CD4-positive, alpha-beta T cell (primary cell): Measurements from ENCODE around the gene FAM149A. TPM values are rescaled to one million over a fixed set of nuclear protein-coding genes. Genes with fewer than 3 reads are reported as not detected.

ENCODE experiments used
- ATAC-seq: fragments of 200-7000 bp; cut with Tn5 transposase; one replicate; pipeline ENCODE4 v1.10.0; 2022; ENCODE audit warnings: mild to moderate bottlenecking; ENCODE audit not compliant: poor library complexity
- CTCF ChIA-PET: fragments of 350-600 bp; sonication (Branson Sonifier 250); formaldehyde crosslinking; loops from one replicate; lab custom pipeline; 2021; ENCODE audit warnings: antibody characterized with exemption, inconsistent platforms; lab: Charles Lee
- POLR2A ChIA-PET: fragments of 350-600 bp; sonication (Branson Sonifier 250); formaldehyde crosslinking; loops from one replicate; lab custom pipeline; 2021; ENCODE audit warnings: antibody characterized with exemption, inconsistent platforms; lab: Charles Lee
- DNase-seq, 14 experiments: peaks; one replicate each; pipeline ENCODE4 v3.0.0-alpha.2; 2013 to 2020; ENCODE audit warnings: mixed read lengths in 2 of 14
- H3K27ac ChIP-seq, 2 donors: one replicate each; pipeline versions ENCODE4 v1.5.1 to v1.7.0; 2013; ENCODE audit warnings: low read length in 2 of 2, low read depth in 1 of 2, mild to moderate bottlenecking in 1 of 2
- H3K27me3 ChIP-seq, 2 experiments: 1 replicate in 1 of 2; 2 replicates in 1 of 2; pipeline versions ENCODE4 v1.6.1 to v1.7.0; 2013; ENCODE audit warnings: low read length in 2 of 2, control low read depth in 1 of 2, mild to moderate bottlenecking in 1 of 2, moderate library complexity in 1 of 2; ENCODE audit not compliant: insufficient read depth in 2 of 2, control insufficient read depth in 1 of 2
- H3K36me3 ChIP-seq: one replicate; pipeline ENCODE4 v1.6.1; 2013; ENCODE audit warnings: low read length, control low read depth; ENCODE audit not compliant: insufficient read depth
- H3K4me1 ChIP-seq: one replicate; pipeline ENCODE4 v1.6.1; 2013; ENCODE audit warnings: low read length, control low read depth; ENCODE audit not compliant: insufficient read depth
- H3K4me3 ChIP-seq: one replicate; pipeline ENCODE4 v1.5.1; 2013; ENCODE audit warnings: mild to moderate bottlenecking, low read length, moderate library complexity
- H3K9me3 ChIP-seq, 2 experiments: 1 replicate in 1 of 2; 2 replicates in 1 of 2; pipeline versions ENCODE4 v1.6.1 to v1.7.0; 2013; ENCODE audit warnings: low read length in 2 of 2, mild to moderate bottlenecking in 2 of 2, control low read depth in 1 of 2, moderate library complexity in 1 of 2; ENCODE audit not compliant: control insufficient read depth in 1 of 2, insufficient read depth in 1 of 2
- H3K27ac Mint-ChIP-seq: one replicate; pipeline ENCODE4 v1.8.0; 2020; ENCODE audit warnings: mixed read lengths
- H3K27me3 Mint-ChIP-seq: one replicate; pipeline ENCODE4 v1.8.0; 2021; ENCODE audit warnings: mixed read lengths
- H3K36me3 Mint-ChIP-seq: one replicate; pipeline ENCODE4 v1.8.0; 2021; ENCODE audit warnings: low read depth, mixed read lengths
- H3K4me1 Mint-ChIP-seq: one replicate; pipeline ENCODE4 v1.8.0; 2021; ENCODE audit warnings: low read depth, mixed read lengths
- H3K4me3 Mint-ChIP-seq: one replicate; pipeline ENCODE4 v1.8.0; 2020; ENCODE audit warnings: mild to moderate bottlenecking, mixed read lengths
- H3K9me3 Mint-ChIP-seq: one replicate; pipeline ENCODE4 v1.8.0; 2020; ENCODE audit warnings: mixed read lengths
- intact Hi-C, 2 experiments: fragments of 100-400 bp; cut with DNase I in 1 of 2; cut with micrococcal nuclease in 1 of 2; formaldehyde crosslinking; loops; one replicate each; pipeline versions ENCODE4 v1.15.1 to v1.9.0; 2023 to 2025; cut with DNase I, micrococcal nuclease
- total RNA-seq, 174 experiments: library from RNA in 2 of 174; stranded (reverse) in 2 of 174; gene quantifications; one replicate each; pipeline ENCODE4 v1.2.3 and lab custom pipeline; 2021 to 2026
- TF ChIP-seq, protein P1 (sequence below): fragments of 200-600 bp; IDR thresholded peaks from one replicate; pipeline ENCODE4 v1.8.0; 2022; ENCODE audit warnings: antibody characterized with exemption, mild to moderate bottlenecking

FAM149A gene
- total RNA-seq, 2 experiments from 2014 or later, result 0.61 to 1.1 TPM

DNA sequence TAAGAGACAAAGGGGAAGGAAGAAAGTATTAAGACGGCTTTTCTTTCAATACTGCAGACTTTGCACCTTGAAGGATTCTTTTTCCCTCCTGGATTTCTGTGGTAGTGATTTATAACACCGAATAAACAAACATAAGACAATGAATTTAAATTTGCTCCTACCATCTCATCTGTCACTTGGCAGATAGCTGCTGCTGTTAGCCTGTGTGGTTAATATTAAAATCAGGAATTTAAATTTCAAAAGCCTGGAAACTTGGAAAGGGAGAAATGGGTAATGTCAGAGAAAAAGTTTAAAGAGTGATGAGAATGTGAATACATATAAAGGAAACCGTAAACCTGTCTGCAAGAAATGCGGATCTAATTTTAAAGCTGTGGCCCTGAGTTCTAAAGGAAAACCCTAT, 3.4 kb downstream of the FAM149A start:
- Mint-ChIP-seq H3K27ac (no peak overlapping the region), H3K27me3 (peaks cover 57% of the 10 kb centered on the region), H3K36me3 (no peaks in the 10 kb centered on the region), H3K4me3 (no peak overlapping the region), H3K9me3 (no peaks in the 10 kb centered on the region), H3K4me1 (peaks cover 13% of the 10 kb centered on the region)
- intact Hi-C loops, result no loop called here
- Histone ChIP-seq H3K4me3 (no peak overlapping the region), H3K9me3 (no peaks in the 10 kb centered on the region), H3K27me3 (peaks cover 14 to 44% of the 10 kb centered on the region in 2 experiments), H3K36me3 (no peaks in the 10 kb centered on the region), H3K27ac (no peak overlapping the region), H3K4me1 (peaks cover 13% of the 10 kb centered on the region)
- ATAC-seq (no peak), DNase-seq (no peak)
- TF ChIP-seq, protein P1, sequence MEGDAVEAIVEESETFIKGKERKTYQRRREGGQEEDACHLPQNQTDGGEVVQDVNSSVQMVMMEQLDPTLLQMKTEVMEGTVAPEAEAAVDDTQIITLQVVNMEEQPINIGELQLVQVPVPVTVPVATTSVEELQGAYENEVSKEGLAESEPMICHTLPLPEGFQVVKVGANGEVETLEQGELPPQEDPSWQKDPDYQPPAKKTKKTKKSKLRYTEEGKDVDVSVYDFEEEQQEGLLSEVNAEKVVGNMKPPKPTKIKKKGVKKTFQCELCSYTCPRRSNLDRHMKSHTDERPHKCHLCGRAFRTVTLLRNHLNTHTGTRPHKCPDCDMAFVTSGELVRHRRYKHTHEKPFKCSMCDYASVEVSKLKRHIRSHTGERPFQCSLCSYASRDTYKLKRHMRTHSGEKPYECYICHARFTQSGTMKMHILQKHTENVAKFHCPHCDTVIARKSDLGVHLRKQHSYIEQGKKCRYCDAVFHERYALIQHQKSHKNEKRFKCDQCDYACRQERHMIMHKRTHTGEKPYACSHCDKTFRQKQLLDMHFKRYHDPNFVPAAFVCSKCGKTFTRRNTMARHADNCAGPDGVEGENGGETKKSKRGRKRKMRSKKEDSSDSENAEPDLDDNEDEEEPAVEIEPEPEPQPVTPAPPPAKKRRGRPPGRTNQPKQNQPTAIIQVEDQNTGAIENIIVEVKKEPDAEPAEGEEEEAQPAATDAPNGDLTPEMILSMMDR, result no peak
- CTCF ChIA-PET, result no interaction called here
- POLR2A ChIA-PET, result no interaction called here

DNA sequence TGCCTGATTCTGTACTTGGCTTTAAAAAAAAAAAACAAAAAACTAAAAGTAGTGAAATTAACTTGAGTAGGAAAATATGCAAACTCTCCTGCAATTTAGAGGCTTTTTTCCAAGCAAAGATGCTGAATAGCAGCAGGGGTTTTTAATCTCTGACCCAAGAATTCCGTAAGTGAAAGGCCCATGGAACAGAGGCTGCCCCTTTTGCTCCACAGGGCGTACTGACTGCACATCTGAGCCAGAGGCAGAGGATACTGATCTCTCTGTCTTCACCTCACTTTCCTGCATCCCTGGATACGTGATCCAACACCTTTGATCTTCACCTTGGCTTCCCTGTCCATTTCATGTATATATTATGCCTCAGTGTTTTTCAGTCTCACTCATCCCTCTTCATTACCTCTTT, 3.9 kb downstream of the FAM149A start:
- DNase-seq (no peak), ATAC-seq (no peak)
- Mint-ChIP-seq H3K27ac (no peak overlapping the region), H3K9me3 (no peaks in the 10 kb centered on the region), H3K27me3 (peaks cover 52% of the 10 kb centered on the region), H3K4me1 (peaks cover 13% of the 10 kb centered on the region), H3K4me3 (no peak overlapping the region), H3K36me3 (no peaks in the 10 kb centered on the region)
- no peaks in the 10 kb centered on the region for H3K36me3 ChIP-seq
- ChIA-PET CTCF (no interaction called here), POLR2A (no interaction called here)
- intact Hi-C loops, result no loop called here
- H3K9me3 ChIP-seq, result no peaks in the 10 kb centered on the region
- no peak overlapping the region for H3K27ac ChIP-seq
- TF ChIP-seq, protein P1, result no peak
- H3K27me3 ChIP-seq, result peaks cover 14 to 44% of the 10 kb centered on the region in 2 experiments
- no peak overlapping the region for H3K4me3 ChIP-seq
- H3K4me1 ChIP-seq, result peaks cover 13% of the 10 kb centered on the region

DNA sequence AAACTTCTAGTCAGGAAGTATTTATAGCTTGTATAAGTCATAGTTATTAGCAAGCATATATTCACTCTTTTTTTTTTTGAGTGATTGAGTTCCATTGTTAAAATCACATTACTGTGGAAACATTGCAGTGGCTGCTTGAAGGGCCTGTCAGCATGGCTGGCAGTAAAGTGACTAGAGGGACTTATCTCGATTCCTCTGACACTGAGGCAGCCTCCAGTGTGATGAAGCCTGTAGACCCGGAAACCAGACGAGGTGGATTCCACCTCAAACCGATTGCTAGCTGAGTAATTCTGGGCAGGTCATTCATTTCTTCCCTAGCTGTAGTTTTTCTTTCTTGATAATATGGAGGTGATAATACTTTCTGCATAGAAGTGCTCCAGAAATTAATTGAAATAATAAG, 4.7 kb downstream of the FAM149A start:
- H3K4me1 ChIP-seq, result peaks cover 11% of the 10 kb centered on the region
- Mint-ChIP-seq H3K27ac (no peak overlapping the region), H3K36me3 (no peaks in the 10 kb centered on the region), H3K9me3 (no peaks in the 10 kb centered on the region), H3K4me1 (peaks cover 9% of the 10 kb centered on the region), H3K4me3 (no peak overlapping the region), H3K27me3 (peaks cover 44% of the 10 kb centered on the region)
- no peak overlapping the region for H3K27ac ChIP-seq
- no peaks in the 10 kb centered on the region for H3K9me3 ChIP-seq
- TF ChIP-seq, protein P1, result no peak
- H3K36me3 ChIP-seq, result no peaks in the 10 kb centered on the region
- intact Hi-C loops, result no loop called here
- no peak overlapping the region for H3K4me3 ChIP-seq
- H3K27me3 ChIP-seq, result peaks cover 14 to 41% of the 10 kb centered on the region in 2 experiments
- ChIA-PET CTCF (no interaction called here), POLR2A (no interaction called here)
- DNase-seq (no peak), ATAC-seq (no peak)
